Right kidney (tissue), 1 donor: Measurements from ENCODE around the gene SINHCAF.
"Not testable (repeated sequence)": the region's sequence is repeated elsewhere in the genome, so short reads cannot be mapped to it uniquely, and the experiment has no call there.

Source experiments
- DNase-seq: peaks from one replicate; pipeline ENCODE4 v3.0.0-alpha.2; 2016

Gene SINHCAF

GRCh38 chr12:31272607-31273225 lies 53.2 kb downstream of the SINHCAF start:
- DNase-seq: no peak

- no peak for DNase-seq
Observed at GRCh38 chr12:31267966-31268365, 58.0 kb downstream of the SINHCAF start.

- DNase-seq: no peak
Observed at GRCh38 chr12:31265722-31266121, 60.2 kb downstream of the SINHCAF start.

GRCh38 chr12:31263661-31264060 lies 62.3 kb downstream of the SINHCAF start:
- DNase-seq: no peak

- no peak for DNase-seq
Observed at GRCh38 chr12:31261744-31262143, 64.2 kb downstream of the SINHCAF start.

GRCh38 chr12:31260840-31261239 lies 65.1 kb downstream of the SINHCAF start:
- DNase-seq: no peak

- no peak for DNase-seq
Observed at GRCh38 chr12:31259136-31259886, 66.6 kb downstream of the SINHCAF start.

- DNase-seq: no peak
Observed at GRCh38 chr12:31257784-31258183, 68.2 kb downstream of the SINHCAF start.

- not testable (repeated sequence) for DNase-seq
Observed at GRCh38 chr12:31251707-31252611, 74.0 kb downstream of the SINHCAF start.

GRCh38 chr12:31250179-31250578 lies 75.8 kb downstream of the SINHCAF start:
- DNase-seq: no peak

GRCh38 chr12:31249356-31249755 lies 76.6 kb downstream of the SINHCAF start:
- no peak for DNase-seq

- DNase-seq: no peak
Observed at GRCh38 chr12:31248815-31249214, 77.1 kb downstream of the SINHCAF start.

GRCh38 chr12:31248337-31248736 lies 77.6 kb downstream of the SINHCAF start:
- no peak for DNase-seq

GRCh38 chr12:31246470-31246850 lies 79.5 kb downstream of the SINHCAF start:
- DNase-seq: no peak

GRCh38 chr12:31245822-31246469 lies 80.0 kb downstream of the SINHCAF start:
- no peak for DNase-seq

- DNase-seq: not testable (repeated sequence)
Observed at GRCh38 chr12:31242418-31242817, 83.5 kb downstream of the SINHCAF start.

GRCh38 chr12:31238764-31239387 lies 87.1 kb downstream of the SINHCAF start:
- peak; percentile 44 for DNase-seq

GRCh38 chr12:31238333-31238732 lies 87.6 kb downstream of the SINHCAF start:
- DNase-seq: not testable (repeated sequence)

- DNase-seq: no peak
Observed at GRCh38 chr12:31236998-31237637, 88.8 kb downstream of the SINHCAF start.

- no peak for DNase-seq
Observed at GRCh38 chr12:31235868-31236395, 90.0 kb downstream of the SINHCAF start.
